H1 (cell line): ENCODE results near the gene OSMR. TPM values are rescaled to one million over a fixed set of nuclear protein-coding genes. Genes with fewer than 3 reads are reported as not detected.

Experiments
- ATF2 ChIP-seq: IDR thresholded peaks from 2 replicates; pipeline ENCODE4 v1.6.1; 2012; ENCODE audit warnings: low read length, inconsistent platforms
- CBX8 ChIP-seq: fragments of 300-800, 300-1000 bp; sonication (generic); IDR thresholded peaks from 2 replicates; pipeline ENCODE4 v1.7.1; 2016; ENCODE audit warnings: low read depth, low read length, borderline replicate concordance
- CREB1 ChIP-seq: IDR thresholded peaks from 2 replicates; pipeline ENCODE4 v1.6.1; 2012; ENCODE audit warnings: inconsistent platforms
- SP1 ChIP-seq: IDR thresholded peaks from 2 replicates; pipeline ENCODE4 v1.6.1; 2011; ENCODE audit warnings: low read depth, low read length
- SUZ12 ChIP-seq: fragments of 200-600 bp; sonication (generic); IDR thresholded peaks from 2 replicates; pipeline ENCODE4 v1.6.1; 2012; ENCODE audit warnings: mild to moderate bottlenecking, inconsistent platforms, low read length, moderate library complexity, mixed read lengths
- polyA plus RNA-seq, 7 experiments: library from polyadenylated mRNA; depleted of rRNA in 3 of 7; stranded (reverse) in 5 of 7; unstranded in 2 of 7; fragments of >200 nt in 5 of 7; fragments of 200-250 nt in 2 of 7; gene quantifications; 1 replicate in 5 of 7; 2 replicates in 1 of 7; 4 replicates in 1 of 7; pipeline versions ENCODE4 v1.2.1 to v1.2.3, GENCODE V29; 2011 to 2013; ENCODE audit warnings: missing spikeins in 2 of 7, mixed read lengths in 2 of 7
- total RNA-seq: library from RNA; stranded (reverse); fragmentation: NEBNext Ultra II Directional; extraction: Animal tissue kit (Norgen Biotek cat#: 25700); gene quantifications from 2 replicates; pipeline ENCODE4 v1.2.1, GENCODE V29; 2021

The OSMR gene
- total and polyA plus RNA-seq, 2 of the 8 experiments (the other 6 are each of a cell fraction or from before 2014, with no cell fraction given) = 2.3 to 2.6 TPM

DNA sequence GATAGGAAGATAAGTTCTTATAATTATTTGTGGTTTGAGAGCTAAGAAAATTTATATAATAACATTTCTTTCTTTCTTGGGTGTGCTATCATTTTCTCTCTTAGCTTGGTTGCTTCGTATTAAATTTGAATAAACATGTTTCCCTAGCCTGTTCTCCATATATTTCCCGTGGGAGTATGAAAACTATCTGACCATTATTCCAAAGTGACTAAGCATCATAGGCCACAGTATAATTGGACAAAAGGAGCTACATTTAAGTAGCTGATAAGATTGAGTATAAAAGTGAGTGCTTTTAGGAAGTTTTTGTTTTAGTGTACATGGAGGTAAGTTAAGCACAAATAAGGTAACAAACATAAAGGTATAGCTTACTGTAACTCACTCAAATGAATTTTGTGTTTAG, 8.4 kb upstream of the OSMR start (continued):
- no peak for TF ChIP-seq SUZ12
- TF ChIP-seq ATF2 = no peak
- no peak for TF ChIP-seq SP1
- no peak for TF ChIP-seq CBX8
- TF ChIP-seq CREB1 = no peak
